ENCODE measurements around the gene EIF4G1. TPM values are rescaled to one million over a fixed set of nuclear protein-coding genes. Genes with fewer than 3 reads are reported as not detected.
A peak's percentile ranks its signal among the peaks of the same experiment; 100 is the strongest.

Gene EIF4G1
- total RNA-seq, 1 experiment from 2014 or later: 532 TPM

GRCh38 chr3:184322731-184323487 is 8.5 kb downstream of the EIF4G1 start:
- no peak overlapping the region for H3K4ac ChIP-seq (ENCODE audit: low read depth, low read length)
- Mint-ChIP-seq H3K27me3 (ENCODE audit: low read depth) (no peaks in the 10 kb centered on the region; the same call in none of the 2 replicates), H3K9me3 (no peaks in the 10 kb centered on the region), H3K4me1 (peaks cover 6 to 7% of the 10 kb centered on the region in 2 experiments), H3K4me3 (no peak overlapping the region), H3K27ac (peak overlapping the region in 1 of 3 experiments; percentile 24; a peak in 1 of 7 replicates), H3K36me3 (ENCODE audit: insufficient read depth in 1 of 3, low read depth in 3 of 3) (peaks cover 81 to 96% (median 91%) of the 10 kb centered on the region in 3 experiments)
- H3K4me2 ChIP-seq (ENCODE audit: insufficient read depth, insufficient read length, low read length): no peak overlapping the region
- no peak overlapping the region for H3K14ac ChIP-seq (ENCODE audit: insufficient read depth, low read length)
- H3K9ac ChIP-seq (ENCODE audit: extremely low read depth, insufficient read length, low read length): no peak overlapping the region
- H4K20me1 ChIP-seq (ENCODE audit: control insufficient read depth, insufficient read depth, insufficient read length): no peaks in the 10 kb centered on the region
- H2AK5ac ChIP-seq (ENCODE audit: insufficient read length, low read length): no peak overlapping the region
- TF ChIP-seq CTCF (conservative IDR thresholded peaks at IDR 0.05): no peak
- no peak overlapping the region for H3K27ac ChIP-seq (ENCODE audit: insufficient read length, low read depth, low read length)
- H4K8ac ChIP-seq (replicated peaks; ENCODE audit: insufficient read length, low read depth, low read length): no peak overlapping the region
- no peak overlapping the region for H2BK15ac ChIP-seq (ENCODE audit: low read depth, low read length)
- H3K79me1 ChIP-seq (ENCODE audit: insufficient read depth, low read depth, low read length, poor library complexity, severe bottlenecking): peaks cover 6% of the 10 kb centered on the region
- H4K5ac ChIP-seq (ENCODE audit: insufficient read length, low read depth, low read length): no peak overlapping the region
- H3K27me3 ChIP-seq (ENCODE audit: insufficient read depth, low read length): no peaks in the 10 kb centered on the region
- no peak overlapping the region for H2BK120ac ChIP-seq (ENCODE audit: low read depth, low read length, poor library complexity, severe bottlenecking)
- WGBS (ENCODE audit: extremely low coverage, insufficient read length, low lambda C conversion rate): no CpG with 5 or more reads among the region's 20 CpGs
- H3K23me2 ChIP-seq (ENCODE audit: insufficient read length, low read depth, low read length, poor library complexity, severe bottlenecking): no peaks in the 10 kb centered on the region
- H2BK12ac ChIP-seq (ENCODE audit: insufficient read length, low read depth, low read length): no peak overlapping the region
- H3K4me1 ChIP-seq (ENCODE audit: insufficient read depth, low read length): no peaks in the 10 kb centered on the region
- no peak overlapping the region for H2BK5ac ChIP-seq (ENCODE audit: insufficient read length, low read length)
- H3K18ac ChIP-seq (ENCODE audit: insufficient read length, low read depth, low read length): no peak overlapping the region
- peaks cover 10% of the 10 kb centered on the region for H3K79me2 ChIP-seq (ENCODE audit: insufficient read depth, low read length)
- DNase-seq: no peak
- no peaks in the 10 kb centered on the region for H3K9me3 ChIP-seq (ENCODE audit: control insufficient read depth, low read depth, low read length)
- no peak overlapping the region for H3T11ph ChIP-seq (ENCODE audit: low read length)
- H2AFZ ChIP-seq (ENCODE audit: low read length): no peak overlapping the region
- H3K23ac ChIP-seq (ENCODE audit: insufficient read length, low read depth, low read length): no peak overlapping the region
- no peak overlapping the region for H3K56ac ChIP-seq (ENCODE audit: insufficient read length, low read depth, low read length)
- H2BK20ac ChIP-seq (ENCODE audit: low read depth, low read length, poor library complexity, severe bottlenecking): no peak overlapping the region
- no peak overlapping the region for H4K91ac ChIP-seq (ENCODE audit: insufficient read length, low read depth, low read length)
